ENCODE measurements around the gene GLP2R.

Gene GLP2R

GRCh38 chr17:9925457-9925856, 99.7 kb downstream of the GLP2R start:
- no peak for DNase-seq (ENCODE audit: low read depth)

GRCh38 chr17:9926150-9926804, 100.6 kb downstream of the GLP2R start:
- no peak for DNase-seq (ENCODE audit: low read depth)

- no peak for DNase-seq (ENCODE audit: low read depth)
Measured at GRCh38 chr17:9928601-9929333, 103.0 kb downstream of the GLP2R start.

GRCh38 chr17:9929871-9930270, 104.1 kb downstream of the GLP2R start:
- DNase-seq (ENCODE audit: low read depth) = no peak

GRCh38 chr17:9931144-9931741, 105.5 kb downstream of the GLP2R start:
- DNase-seq (ENCODE audit: low read depth) = no peak

- no peak for DNase-seq (ENCODE audit: low read depth)
Measured at GRCh38 chr17:9932491-9932890, 106.8 kb downstream of the GLP2R start.

- no peak for DNase-seq (ENCODE audit: low read depth)
Measured at GRCh38 chr17:9934331-9934730, 108.6 kb downstream of the GLP2R start.

- no peak for DNase-seq (ENCODE audit: low read depth)
Measured at GRCh38 chr17:9935408-9935807, 109.7 kb downstream of the GLP2R start.

GRCh38 chr17:9936095-9936494, 110.4 kb downstream of the GLP2R start:
- no peak for DNase-seq (ENCODE audit: low read depth)

- DNase-seq (ENCODE audit: low read depth) = no peak
Measured at GRCh38 chr17:9937241-9937761, 111.6 kb downstream of the GLP2R start.

GRCh38 chr17:9937901-9938300, 112.2 kb downstream of the GLP2R start:
- no peak for DNase-seq (ENCODE audit: low read depth)

- DNase-seq (ENCODE audit: low read depth) = no peak
Measured at GRCh38 chr17:9938764-9939163, 113.0 kb downstream of the GLP2R start.

- DNase-seq (ENCODE audit: low read depth) = no peak
Measured at GRCh38 chr17:9940841-9941240, 115.1 kb downstream of the GLP2R start.

GRCh38 chr17:9941305-9941704, 115.6 kb downstream of the GLP2R start:
- DNase-seq (ENCODE audit: low read depth) = no peak

Data from activated T-cell treated with anti-CD3 and anti-CD28 coated beads for 1 hour (primary cell).